ENCODE results near the gene SYAP1.

- TF ChIP-seq ZNF263 (CRISPR knock-in tag; IDR thresholded peaks at IDR 0.05; ENCODE audit: low read depth) (no peak), ZNF232 (CRISPR knock-in tag; IDR thresholded peaks at IDR 0.05) (no peak), NR1H2 (CRISPR knock-in tag; IDR thresholded peaks at IDR 0.05) (no peak)
Measured at GRCh38 chrX:16700734-16701133, 18.7 kb upstream of the SYAP1 start.
